AG04449 (cell line): ENCODE data around the gene TRAF3.

ENCODE experiments used
- CTCF ChIA-PET: fragments of 350-600 bp; formaldehyde crosslinking; extraction: SDS; loops from one replicate; lab custom pipeline; 2021; ENCODE audit warnings: antibody characterized with exemption; lab: Yijun Ruan, JAX
- POLR2A ChIA-PET: fragments of 400-600, 350-600 bp; formaldehyde crosslinking; extraction: SDS; loops from one replicate; lab custom pipeline; 2020; ENCODE audit warnings: antibody characterized with exemption, inconsistent platforms; lab: Yijun Ruan, JAX
- DNase-seq: peaks from one replicate; pipeline ENCODE4 v3.0.0-alpha.2; 2010; ENCODE audit warnings: low read depth, low spot score
- H3K4me3 ChIP-seq: 2 replicates; pipeline ENCODE4 v1.5.1; 2011; ENCODE audit warnings: low read depth, mild to moderate bottlenecking, control low read depth, low read length
- CTCF ChIP-seq: IDR thresholded peaks from one replicate; pipeline ENCODE4 v1.5.1; 2011; ENCODE audit warnings: mild to moderate bottlenecking, moderate library complexity, low read length, control low read depth, inconsistent platforms; ENCODE audit not compliant: insufficient read depth; ENCODE audit errors: missing control alignments

TRAF3 gene

DNA sequence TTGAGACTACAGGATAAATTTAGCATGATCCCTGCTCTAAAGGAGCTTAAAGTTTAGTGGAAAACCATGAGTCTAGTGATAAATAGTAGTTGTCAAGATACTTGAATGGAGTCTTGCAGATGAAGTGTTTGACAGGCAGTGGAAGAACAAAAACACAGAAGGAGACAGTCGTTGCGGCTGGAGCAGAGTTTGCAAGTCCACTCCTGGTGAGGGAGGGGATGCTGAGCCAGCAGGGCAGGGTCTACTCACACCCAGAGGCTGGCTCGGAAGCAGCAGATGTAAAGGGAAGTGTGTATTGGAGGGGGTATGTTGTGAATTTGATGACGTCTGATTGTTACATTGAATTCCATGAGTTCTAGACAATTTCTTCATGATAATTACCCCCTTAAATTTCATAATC lies 61.3 kb downstream of the TRAF3 start:
- ChIA-PET CTCF (no interaction called here), POLR2A (no interaction called here)
- no peak for TF ChIP-seq CTCF
- no peak for DNase-seq
- no peak overlapping the region for H3K4me3 ChIP-seq

DNA sequence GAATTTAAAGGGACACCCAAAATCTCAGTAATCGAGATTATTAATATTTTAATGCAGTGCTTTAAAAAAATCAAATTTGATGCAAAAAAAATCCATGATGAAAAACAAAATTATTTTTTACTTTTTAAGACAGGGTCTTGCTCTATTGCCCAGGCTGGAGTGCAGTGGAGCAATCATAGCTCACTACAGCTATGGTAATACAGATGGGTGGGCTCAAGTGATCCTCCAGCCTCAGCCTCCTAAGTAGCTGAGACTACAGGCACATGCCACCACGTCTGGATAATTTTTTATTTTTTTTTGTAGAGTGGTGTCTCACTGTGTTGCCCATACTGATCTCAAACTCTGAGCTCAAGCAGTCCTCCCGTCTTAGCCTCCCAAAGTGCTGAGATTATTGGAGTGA lies 62.9 kb downstream of the TRAF3 start:
- ChIA-PET CTCF (no interaction called here), POLR2A (interaction anchor here (0.6 kb wide), 1 partner anchor 9 kb away, joined by 3 read pairs; no protein-coding TSS in a partner anchor)
- no peak for TF ChIP-seq CTCF
- no peak for DNase-seq
- H3K4me3 ChIP-seq: no peak overlapping the region

DNA sequence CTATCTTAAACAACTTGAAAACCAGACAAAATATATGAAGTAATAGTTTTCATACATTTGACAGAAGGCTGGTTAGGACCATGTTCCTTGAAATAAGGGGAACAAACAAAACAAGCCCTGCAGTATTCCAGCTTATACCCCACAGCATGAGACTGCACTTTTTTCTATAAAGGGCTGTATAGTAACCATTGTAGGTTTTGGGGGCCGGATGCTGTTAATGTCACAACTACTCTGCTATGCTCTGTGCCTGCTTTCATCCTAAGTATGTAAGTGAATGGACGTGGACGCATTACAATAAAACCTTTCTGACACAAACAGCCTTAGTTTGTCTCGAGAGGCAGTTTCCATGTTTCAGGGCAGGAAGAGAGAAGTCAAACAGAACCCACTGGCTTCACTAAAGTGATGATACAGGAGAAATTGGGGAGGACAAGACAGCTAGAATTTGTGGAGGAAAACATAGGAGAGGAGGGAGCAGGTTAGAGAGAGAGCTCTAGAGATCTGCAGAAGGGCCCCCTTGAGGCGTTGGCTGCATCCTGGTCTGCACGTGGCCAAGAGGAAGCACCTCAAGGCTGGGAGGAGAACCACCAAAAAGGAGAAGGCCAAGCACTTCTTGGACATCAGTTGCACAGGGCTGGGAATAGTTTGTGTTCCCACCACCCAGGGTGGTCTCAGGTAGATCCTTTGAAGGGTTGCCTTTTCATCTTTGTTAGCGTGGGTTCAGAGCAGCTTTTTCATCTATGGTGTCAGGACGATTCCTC lies 63.7 kb downstream of the TRAF3 start:
- POLR2A ChIA-PET: no interaction called here
- no peak overlapping the region for H3K4me3 ChIP-seq
- DNase-seq: no peak
- CTCF ChIA-PET: no interaction called here
- TF ChIP-seq CTCF: no peak

- no peak for DNase-seq
- no peak overlapping the region for H3K4me3 ChIP-seq
- ChIA-PET POLR2A (interaction anchor here (0.6 kb wide), 1 partner anchor 9 kb away, joined by 3 read pairs; no protein-coding TSS in a partner anchor), CTCF (no interaction called here)
- no peak for TF ChIP-seq CTCF
Observed at GRCh38 chr14:102848830-102849525, 71.7 kb downstream of the TRAF3 start.

- no peak for DNase-seq
- ChIA-PET POLR2A (no interaction called here), CTCF (interaction anchor here (1.4 kb wide), 1 partner anchor 51 kb away, joined by 3 read pairs; no protein-coding TSS in a partner anchor)
- no peak overlapping the region for H3K4me3 ChIP-seq
- no peak for TF ChIP-seq CTCF
Observed at GRCh38 chr14:102849526-102850379, 72.5 kb downstream of the TRAF3 start.
